Prostate gland (tissue), 2 donors: ENCODE results near the gene PXDC1. TPM values are rescaled to one million over a fixed set of nuclear protein-coding genes. Genes with fewer than 3 reads are reported as not detected.

ENCODE experiments used
- DNase-seq: peaks from one replicate; pipeline ENCODE4 v3.0.0-alpha.2; 2019; ENCODE audit warnings: low spot score
- H3K27ac ChIP-seq, 2 donors: fragments of 200-600 bp; sonication (generic); 2 replicates each; pipeline ENCODE4 v1.5.1; 2017 to 2019
- H3K27me3 ChIP-seq: fragments of 200-600 bp; sonication (generic); replicated peaks from 2 replicates; pipeline ENCODE4 v1.5.1; 2019; ENCODE audit not compliant: insufficient read depth
- H3K36me3 ChIP-seq, 2 donors: fragments of 200-600 bp; sonication (generic); 1 replicate in 1 of 2; 2 replicates in 1 of 2; pipeline versions ENCODE4 v1.5.1 to v1.8.1; 2017 to 2019
- H3K4me1 ChIP-seq: fragments of 200-600 bp; sonication (generic); replicated peaks from 2 replicates; pipeline ENCODE4 v1.5.1; 2019
- H3K4me3 ChIP-seq, 2 donors: fragments of 200-600 bp; sonication (generic); 2 replicates each; pipeline ENCODE4 v1.5.1; 2017 to 2019
- H3K9me3 ChIP-seq: fragments of 200-600 bp; sonication (generic); 2 replicates; pipeline ENCODE4 v1.5.1; 2017
- CTCF ChIP-seq, 4 experiments: fragments of 200-600 bp in 2 of 4; fragments of 450-650 bp in 2 of 4; sonication (generic) in 2 of 4; IDR thresholded peaks; 1 replicate in 3 of 4; 2 replicates in 1 of 4; pipeline ENCODE4 v1.5.1; 2016 to 2019; ENCODE audit warnings: antibody characterized with exemption in 4 of 4, mild to moderate bottlenecking in 2 of 4, moderate library complexity in 2 of 4
- POLR2A ChIP-seq: fragments of 450-650 bp; IDR thresholded peaks from one replicate; pipeline ENCODE4 v1.6.1; 2016; ENCODE audit warnings: antibody characterized with exemption, mild to moderate bottlenecking
- POLR2AphosphoS5 ChIP-seq: sonication (generic); formaldehyde crosslinking; IDR thresholded peaks from one replicate; pipeline ENCODE4 v1.6.1; 2017; ENCODE audit warnings: antibody characterized with exemption
- WGBS: methylation state at CpG from one replicate; pipeline ENCODE4 v1.1.5; 2018; 5-methylcytosine and 5-hydroxymethylcytosine counted together
- intact Hi-C: fragments of 100-400 bp; cut with DNase I; formaldehyde crosslinking; loops from one replicate; pipeline ENCODE4 v1.14.2; 2022
- total RNA-seq, 2 donors: library from RNA; depleted of rRNA; stranded (reverse); fragments of >200 nt; gene quantifications; one replicate each; pipeline ENCODE4 v1.1.0, GENCODE V29; 2016

The PXDC1 gene
- total RNA-seq, 2 donors from 2014 or later: 40.5 to 59.5 TPM

- TF ChIP-seq POLR2A: no peak
- no peak for TF ChIP-seq POLR2AphosphoS5
- TF ChIP-seq CTCF (IDR thresholded peaks at IDR 0.05): no peak
- WGBS: 22% methylated on average over 22 of the region's 22 CpGs
- H3K27ac ChIP-seq: peak overlapping the region; percentile 94 to 97
- no peaks in the 10 kb centered on the region for H3K27me3 ChIP-seq
- H3K4me1 ChIP-seq: peaks cover 12% of the 10 kb centered on the region
- H3K9me3 ChIP-seq: no peaks in the 10 kb centered on the region
- no peak for DNase-seq
- intact Hi-C loops: loop anchor here (2.0 kb wide), 1 partner anchor 50 kb away; no protein-coding TSS in a partner anchor
- peak overlapping the region; percentile 60 to 79 for H3K4me3 ChIP-seq
- H3K36me3 ChIP-seq: no peaks in the 10 kb centered on the region
Observed at GRCh38 chr6:3752531-3753227, 1.2 kb upstream of the PXDC1 start.

GRCh38 chr6:3751730-3752530 is 417 bp upstream of the PXDC1 start:
- peak; percentile 80 for DNase-seq
- intact Hi-C loops: loop anchor here (2.0 kb wide), 3 partner anchors 51 to 97 kb away; partner anchors contain the start of gene FAM50B
- Histone ChIP-seq H3K27me3 (no peaks in the 10 kb centered on the region), H3K9me3 (no peaks in the 10 kb centered on the region), H3K36me3 (no peaks in the 10 kb centered on the region), H3K27ac (peak overlapping the region; percentile 94 to 97), H3K4me3 (peak overlapping the region; percentile 60 to 79), H3K4me1 (peaks cover 12% of the 10 kb centered on the region)
- WGBS: under 1% methylated on average over 54 of the region's 104 CpGs
- TF ChIP-seq POLR2A (peak; percentile 72), POLR2AphosphoS5 (peak; percentile 74), CTCF (IDR thresholded peaks at IDR 0.05) (peak in 2 of 4 experiments; percentile 32 to 39)

GRCh38 chr6:3750317-3751076 is 1.0 kb downstream of the PXDC1 start:
- TF ChIP-seq CTCF (IDR thresholded peaks at IDR 0.05): peak in 1 of 4 experiments; percentile 14
- TF ChIP-seq POLR2AphosphoS5: peak; percentile 81
- TF ChIP-seq POLR2A: peak; percentile 90
- H3K4me3 ChIP-seq: peak overlapping the region; percentile 60 to 79
- no peaks in the 10 kb centered on the region for H3K27me3 ChIP-seq
- intact Hi-C loops: loop anchor here (2.0 kb wide), 2 partner anchors 74 to 98 kb away; partner anchors contain the start of gene FAM50B
- no peaks in the 10 kb centered on the region for H3K36me3 ChIP-seq
- peak; percentile 88 for DNase-seq
- no peaks in the 10 kb centered on the region for H3K9me3 ChIP-seq
- peaks cover 12% of the 10 kb centered on the region for H3K4me1 ChIP-seq
- peak overlapping the region; percentile 94 to 97 for H3K27ac ChIP-seq
- WGBS: under 1% methylated on average over 60 of the region's 74 CpGs

GRCh38 chr6:3749977-3750316 is 1.6 kb downstream of the PXDC1 start:
- intact Hi-C loops: loop anchor here (2.0 to 10.0 kb wide), 4 partner anchors 75 to 385 kb away; partner anchors contain the start of genes ECI2 and FAM50B
- peak; percentile 38 for DNase-seq
- 18% methylated on average over 7 of the region's 7 CpGs for WGBS
- H3K36me3 ChIP-seq: no peaks in the 10 kb centered on the region
- H3K9me3 ChIP-seq: no peaks in the 10 kb centered on the region
- no peaks in the 10 kb centered on the region for H3K27me3 ChIP-seq
- peak overlapping the region; percentile 94 to 97 for H3K27ac ChIP-seq
- peaks cover 12% of the 10 kb centered on the region for H3K4me1 ChIP-seq
- peak; percentile 24 for TF ChIP-seq POLR2A
- no peak for TF ChIP-seq POLR2AphosphoS5
- H3K4me3 ChIP-seq: peak overlapping the region; percentile 60 to 79
